Ramos (cell line): ENCODE measurements around the gene NFIA.

ENCODE experiments used
- in situ Hi-C: fragments of 300-500 bp; cut with MboI; formaldehyde crosslinking; loops from one replicate; pipeline ENCODE4 v1.14.3; 2022; ENCODE audit warnings: low sequenced_read_pairs; ENCODE audit not compliant: unreplicated experiment

NFIA gene

GRCh38 chr1:61432616-61433388 is 350.4 kb downstream of the NFIA start:
- in situ Hi-C loops = no loop called here

DNA sequence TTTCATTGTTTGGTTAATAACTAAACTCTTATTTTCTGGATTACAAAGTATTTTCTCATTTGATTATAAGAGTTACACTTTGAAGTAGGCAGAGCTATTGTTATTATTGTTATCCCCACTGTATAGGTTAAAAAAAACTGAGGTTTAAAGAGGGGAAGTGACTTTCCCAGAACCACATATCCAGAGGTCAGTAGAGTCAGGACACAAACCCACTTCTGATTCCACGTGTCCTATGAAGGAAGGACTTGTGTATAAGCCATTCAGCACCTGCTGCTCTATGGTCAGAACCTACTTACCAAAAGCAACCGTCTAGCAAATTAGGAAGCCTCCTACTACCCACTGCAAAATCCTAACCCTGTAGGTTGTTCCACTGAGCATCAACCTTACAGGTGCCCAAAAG is 351.3 kb downstream of the NFIA start:
- in situ Hi-C loops = no loop called here

DNA sequence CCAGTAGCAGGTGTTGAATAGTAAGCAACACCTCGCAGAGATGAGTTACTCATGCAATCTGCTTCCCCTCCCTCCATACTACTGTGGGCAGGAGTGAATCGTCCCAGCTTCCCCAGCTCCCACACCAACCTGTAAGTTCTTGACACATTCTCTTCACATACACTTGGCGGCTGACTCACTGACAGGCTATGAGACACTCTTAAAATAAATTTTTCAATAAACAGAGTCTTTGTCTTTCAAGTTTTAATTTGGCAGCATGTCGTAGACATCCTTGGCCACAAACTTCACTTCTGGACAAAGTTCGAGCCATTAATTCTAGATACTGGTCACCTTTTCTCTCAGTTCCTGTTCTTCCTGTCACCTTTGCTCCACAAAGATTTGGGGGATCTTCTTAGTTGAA is 351.9 kb downstream of the NFIA start:
- in situ Hi-C loops = no loop called here

DNA sequence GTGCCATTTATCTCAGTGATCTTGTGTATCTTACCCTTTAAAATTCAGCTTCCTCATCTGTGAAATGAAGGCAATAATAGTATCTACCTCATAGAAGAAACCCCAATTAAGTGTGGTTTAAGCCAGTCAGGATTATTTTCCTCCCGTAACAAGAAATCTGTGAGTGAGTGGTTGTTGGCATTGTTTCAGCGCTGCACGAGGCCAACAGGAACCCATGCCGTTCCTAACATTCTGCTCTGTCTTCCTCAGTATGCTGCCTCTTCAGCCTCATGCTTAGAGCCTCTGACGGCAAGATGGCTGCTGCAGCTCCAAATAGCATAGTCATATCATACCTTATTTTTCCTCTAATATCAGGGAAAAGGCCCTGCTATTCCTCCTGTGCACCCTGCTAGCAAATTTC is 352.9 kb downstream of the NFIA start:
- in situ Hi-C loops = no loop called here

DNA sequence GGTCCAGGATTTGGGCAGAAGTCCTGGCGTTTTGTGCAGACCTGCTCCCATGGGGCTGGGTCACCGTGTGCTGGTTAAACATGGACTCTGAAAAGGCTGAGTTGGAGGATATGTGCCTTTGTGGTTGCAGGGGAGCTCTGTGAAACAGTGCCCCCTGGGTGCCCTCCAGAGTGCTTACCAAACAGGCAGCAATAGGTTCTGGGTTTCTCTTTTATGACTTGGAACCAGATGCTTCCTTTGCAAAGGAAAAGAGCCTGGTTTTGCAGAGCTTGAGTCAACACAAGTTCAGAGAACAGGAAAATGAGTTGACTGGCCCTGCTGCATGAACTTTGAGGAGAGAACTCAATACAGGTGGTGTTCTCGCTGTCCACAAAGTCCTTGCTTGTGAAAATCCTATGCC is 353.7 kb downstream of the NFIA start:
- in situ Hi-C loops = no loop called here

DNA sequence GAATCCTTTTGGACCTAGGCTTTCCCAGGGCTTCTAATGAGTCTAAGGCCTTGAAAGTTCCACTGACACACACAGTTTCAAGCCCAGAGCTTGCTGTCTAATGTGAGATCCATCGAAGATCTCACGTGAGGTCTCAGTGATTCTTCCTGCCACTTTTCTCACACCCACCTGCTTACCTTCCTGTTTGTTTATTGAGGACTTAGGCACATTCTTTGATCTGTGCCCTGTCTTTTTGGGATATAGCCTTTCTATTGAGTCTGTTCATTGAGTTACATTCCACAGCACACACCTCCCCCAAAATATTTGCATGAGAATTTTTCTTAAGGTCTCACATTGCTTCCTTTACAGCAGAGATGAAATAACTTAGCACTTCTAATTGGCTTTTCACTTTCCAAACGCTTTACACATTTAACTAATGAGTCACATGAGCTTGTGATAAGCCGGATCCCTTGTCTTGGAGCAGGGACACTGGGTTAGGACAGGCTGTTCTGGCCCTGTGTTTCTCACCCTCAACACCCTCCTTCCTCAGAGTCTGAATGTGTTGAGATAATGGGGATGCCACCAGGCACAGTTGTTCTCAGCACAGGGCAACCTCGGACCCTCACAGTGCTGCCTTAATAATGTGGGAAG is 354.2 kb downstream of the NFIA start:
- in situ Hi-C loops = no loop called here

- in situ Hi-C loops = no loop called here
Measured at GRCh38 chr1:61439234-61439633, 356.9 kb downstream of the NFIA start.

DNA sequence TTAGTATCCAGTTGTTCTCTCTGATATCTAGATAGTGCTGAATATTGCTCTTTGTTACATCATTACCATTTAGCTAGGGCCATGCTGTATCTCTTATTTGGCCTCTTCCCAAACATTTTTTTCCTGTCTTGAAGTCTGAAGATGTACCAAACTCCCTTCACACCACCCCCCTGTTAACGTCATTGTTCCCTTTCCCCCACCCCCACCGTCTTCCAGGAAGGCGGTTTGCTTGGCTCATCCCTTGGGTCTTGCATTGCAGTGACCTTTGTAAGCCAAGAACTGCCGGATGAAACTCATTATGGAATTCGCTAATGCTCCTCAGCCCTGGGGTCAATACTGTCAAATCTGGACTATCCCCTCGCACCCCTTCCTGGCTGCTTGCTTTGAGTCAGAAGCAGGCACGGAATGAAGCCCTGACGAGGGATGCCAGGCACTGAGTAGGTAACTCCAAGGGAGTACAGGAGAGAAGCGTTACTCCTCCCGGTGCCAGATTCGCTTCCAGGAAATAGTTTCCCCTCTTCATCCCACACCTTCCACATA is 359.4 kb downstream of the NFIA start:
- in situ Hi-C loops = loop anchor here (10.0 kb wide), 1 partner anchor 407 kb away; no protein-coding TSS in a partner anchor

DNA sequence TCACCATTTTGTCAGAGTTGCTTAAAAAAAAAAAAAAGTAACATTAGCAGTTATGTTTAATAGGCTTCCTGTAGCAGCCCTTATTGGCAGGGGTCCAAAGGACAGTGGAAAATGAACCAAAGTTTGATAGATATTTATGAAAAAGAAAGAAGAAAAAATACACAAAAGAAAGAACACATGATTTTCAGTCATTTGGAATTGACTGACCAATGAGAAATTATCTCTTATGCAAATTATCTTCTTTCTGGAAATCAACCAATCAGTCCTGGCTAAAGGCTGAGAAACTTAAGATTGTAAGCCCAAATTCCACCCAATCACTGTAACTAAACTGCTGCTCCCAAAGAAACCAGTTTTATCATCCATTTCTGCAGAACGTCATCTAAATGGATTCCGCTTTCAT is 360.2 kb downstream of the NFIA start:
- in situ Hi-C loops = loop anchor here (10.0 kb wide), 1 partner anchor 408 kb away; no protein-coding TSS in a partner anchor

- in situ Hi-C loops = loop anchor here (10.0 kb wide), 1 partner anchor 409 kb away; no protein-coding TSS in a partner anchor
Measured at GRCh38 chr1:61444288-61444687, 361.9 kb downstream of the NFIA start.

- in situ Hi-C loops = loop anchor here (10.0 kb wide), 1 partner anchor 411 kb away; no protein-coding TSS in a partner anchor
Measured at GRCh38 chr1:61445269-61445825, 363.0 kb downstream of the NFIA start.

DNA sequence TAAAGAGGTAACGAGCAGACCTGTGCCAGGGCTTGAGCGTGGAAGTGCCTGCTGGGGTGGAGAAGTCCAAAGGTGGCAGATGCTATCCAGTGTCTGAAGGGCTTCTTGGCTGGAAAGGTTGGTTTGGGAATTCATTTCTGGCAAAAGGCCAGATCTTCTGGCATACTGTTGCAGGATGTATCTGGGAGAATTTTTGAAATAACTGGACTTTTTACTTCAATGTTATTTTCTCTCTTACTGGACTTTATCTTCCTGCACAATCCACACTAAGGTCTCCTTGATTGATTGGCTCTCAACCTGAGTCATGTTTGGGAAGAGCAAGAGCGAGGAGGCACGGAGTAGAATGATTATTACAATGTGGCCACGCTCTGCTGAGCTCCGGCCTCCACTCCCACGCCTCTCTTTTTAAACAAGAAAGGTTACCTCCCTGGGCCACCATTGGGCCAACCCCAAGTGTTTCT is 364.2 kb downstream of the NFIA start:
- in situ Hi-C loops = loop anchor here (10.0 kb wide), 1 partner anchor 412 kb away; no protein-coding TSS in a partner anchor

DNA sequence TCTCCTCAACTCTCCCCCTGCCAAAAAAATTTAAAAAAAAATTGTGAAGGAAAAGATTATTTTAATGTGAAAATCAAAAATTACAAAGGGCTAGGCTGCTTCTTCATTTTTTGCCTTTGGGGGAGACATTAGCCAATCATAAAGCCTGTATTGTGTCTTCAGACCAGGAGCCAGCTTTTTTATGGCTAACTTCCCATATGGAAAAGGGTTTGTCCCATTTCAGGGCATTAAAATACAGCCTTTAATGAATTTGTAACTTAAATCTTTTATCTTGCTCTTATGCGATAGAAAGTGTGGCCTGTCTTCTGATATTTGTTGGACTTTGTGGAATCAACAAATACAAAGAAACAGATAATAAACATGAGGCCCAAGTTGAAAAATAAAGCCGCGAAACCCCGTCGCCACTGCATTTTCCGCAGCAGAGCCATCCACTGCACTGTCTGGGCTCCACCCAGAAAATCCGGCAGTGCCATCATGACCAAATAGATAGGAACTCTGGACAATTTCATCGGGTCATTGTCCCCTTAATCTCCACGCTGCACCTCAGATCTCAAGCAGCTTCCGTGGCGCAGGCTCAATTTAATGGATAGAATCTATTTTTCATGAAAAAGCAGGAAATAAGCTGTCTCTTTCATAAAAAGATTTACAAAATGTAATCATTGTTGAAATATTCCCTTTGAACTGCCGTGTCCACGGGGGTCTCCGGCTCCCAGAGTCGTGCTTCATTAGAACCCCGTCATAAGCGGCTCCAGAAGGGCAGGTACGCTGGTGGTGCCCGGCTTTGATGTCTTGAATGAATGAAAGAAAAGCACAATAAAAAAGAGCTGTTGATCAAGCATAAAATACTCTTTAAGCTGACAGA is 365.0 kb downstream of the NFIA start:
- in situ Hi-C loops = loop anchor here (10.0 kb wide), 1 partner anchor 413 kb away; no protein-coding TSS in a partner anchor

DNA sequence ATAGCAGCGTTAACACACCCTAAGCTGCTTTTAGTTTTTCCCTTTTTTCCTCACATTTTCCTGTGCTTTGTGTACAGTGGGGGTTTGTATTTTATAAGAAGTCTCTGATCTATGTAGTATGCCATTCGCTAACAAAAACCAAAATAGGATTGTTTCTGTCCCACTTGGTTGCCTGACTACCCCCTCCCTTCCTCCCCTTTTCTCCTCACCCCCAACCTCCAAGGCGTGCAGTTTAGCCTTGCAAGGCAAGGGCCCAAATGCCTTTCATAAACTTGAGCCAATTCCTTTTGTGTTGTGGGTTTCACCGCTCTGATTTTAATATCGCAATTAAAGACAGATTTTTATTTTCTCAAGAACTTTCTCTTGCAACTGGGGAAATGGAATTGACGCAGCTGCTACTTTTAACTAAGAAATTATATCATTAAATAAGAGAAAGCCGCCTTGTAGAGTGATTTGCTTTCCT is 365.6 kb downstream of the NFIA start:
- in situ Hi-C loops = loop anchor here (10.0 kb wide), 1 partner anchor 413 kb away; no protein-coding TSS in a partner anchor

DNA sequence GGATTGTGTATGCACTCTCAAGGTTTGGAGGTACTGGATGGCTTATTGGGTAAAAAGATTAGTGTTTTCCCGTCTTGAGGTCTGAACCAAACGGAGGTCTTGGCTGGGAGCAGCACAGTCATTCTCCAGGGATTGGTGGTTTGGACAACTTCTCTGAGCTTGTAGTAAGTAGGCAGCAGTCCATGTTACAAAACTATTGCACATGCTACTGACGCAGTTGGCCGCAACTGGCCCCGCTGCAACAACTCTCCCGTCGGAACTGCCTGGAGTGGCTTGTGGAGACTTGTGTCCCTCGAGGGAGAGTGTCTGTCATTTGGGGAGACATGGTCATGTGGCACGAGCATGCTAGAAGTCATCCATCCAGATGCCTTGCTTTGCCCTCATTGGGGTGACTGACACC is 366.6 kb downstream of the NFIA start:
- in situ Hi-C loops = loop anchor here (10.0 kb wide), 1 partner anchor 414 kb away; no protein-coding TSS in a partner anchor

GRCh38 chr1:61449410-61449809 is 367.0 kb downstream of the NFIA start:
- in situ Hi-C loops = loop anchor here (10.0 kb wide), 1 partner anchor 415 kb away; no protein-coding TSS in a partner anchor

DNA sequence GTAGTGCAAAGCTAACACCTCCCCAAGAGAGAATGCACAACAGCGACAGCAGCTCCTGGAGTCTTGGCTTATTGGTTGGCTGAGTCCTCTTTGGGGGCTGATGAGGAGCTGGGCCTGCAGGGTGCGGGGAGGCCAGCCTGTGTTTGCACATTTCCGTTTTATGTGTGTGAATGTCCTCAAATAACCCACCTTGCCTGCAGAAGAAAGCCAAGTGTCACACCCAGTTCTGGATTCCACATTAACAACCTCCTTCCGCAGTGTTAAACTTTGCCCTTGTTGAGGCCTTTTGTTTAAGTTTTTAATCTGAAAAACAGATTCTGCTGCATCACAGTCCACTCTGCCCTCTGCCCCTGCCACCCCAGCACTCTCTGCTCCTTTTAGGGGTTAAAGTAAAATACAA is 368.1 kb downstream of the NFIA start:
- in situ Hi-C loops = no loop called here

DNA sequence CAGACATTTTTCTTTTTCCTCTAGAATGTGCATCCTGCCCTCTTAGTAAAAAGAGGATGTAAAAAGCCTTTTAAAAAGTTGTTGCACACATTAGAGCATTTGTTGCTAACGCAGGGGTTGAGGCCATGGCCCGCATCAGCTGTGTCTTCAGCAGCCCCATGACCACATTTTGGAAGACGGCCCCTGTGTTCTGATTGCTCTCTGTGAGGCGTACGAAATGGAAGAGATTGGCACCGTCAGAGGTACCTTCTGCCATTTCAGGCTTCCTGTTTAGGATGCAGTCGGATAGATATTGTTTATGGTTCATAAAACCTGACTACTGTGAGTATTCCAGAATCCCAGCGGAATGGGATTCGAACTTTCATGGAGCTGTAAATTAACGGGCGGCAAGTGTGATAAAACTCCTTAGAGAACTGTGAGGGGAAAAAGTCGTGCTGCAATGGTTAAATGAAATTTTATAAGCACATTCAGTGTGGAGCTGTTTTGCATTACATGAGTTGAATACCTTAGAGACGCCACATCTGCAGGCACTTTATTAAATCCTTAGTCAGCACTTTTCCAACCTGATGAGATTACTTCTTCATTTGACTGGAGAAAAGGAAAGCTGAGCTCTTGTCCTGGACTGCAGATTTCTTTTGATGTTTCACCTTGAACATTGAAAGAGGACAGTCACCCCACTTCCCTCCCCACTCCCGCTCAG is 368.7 kb downstream of the NFIA start:
- in situ Hi-C loops = no loop called here

DNA sequence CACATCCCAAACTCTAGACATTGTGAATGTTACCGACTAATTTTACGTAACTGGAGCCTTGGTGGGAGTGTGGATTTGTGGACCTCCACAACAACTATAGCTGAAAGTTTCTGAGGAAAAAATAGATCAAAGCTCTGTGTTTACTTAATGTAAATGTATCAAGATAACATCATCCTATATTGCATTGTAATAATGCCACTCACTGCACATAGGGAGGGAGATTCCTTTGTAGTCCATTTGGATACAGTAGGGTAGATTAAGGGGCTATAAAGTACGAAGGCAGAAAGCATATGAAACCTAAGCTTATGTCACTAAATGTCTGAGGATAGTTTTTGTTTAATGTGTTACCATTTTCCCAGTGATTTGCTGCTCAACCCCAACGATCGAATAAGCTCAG is 369.2 kb downstream of the NFIA start:
- in situ Hi-C loops = no loop called here
